ENCODE results near the gene PPARA. TPM values are rescaled to one million over a fixed set of nuclear protein-coding genes. Genes with fewer than 3 reads are reported as not detected.
"Not testable (repeated sequence)": the region's sequence is repeated elsewhere in the genome, so short reads cannot be mapped to it uniquely, and the experiment has no call there.

The PPARA gene
- total RNA-seq, 2 experiments from 2014 or later = 9.1 to 11.8 TPM

DNA sequence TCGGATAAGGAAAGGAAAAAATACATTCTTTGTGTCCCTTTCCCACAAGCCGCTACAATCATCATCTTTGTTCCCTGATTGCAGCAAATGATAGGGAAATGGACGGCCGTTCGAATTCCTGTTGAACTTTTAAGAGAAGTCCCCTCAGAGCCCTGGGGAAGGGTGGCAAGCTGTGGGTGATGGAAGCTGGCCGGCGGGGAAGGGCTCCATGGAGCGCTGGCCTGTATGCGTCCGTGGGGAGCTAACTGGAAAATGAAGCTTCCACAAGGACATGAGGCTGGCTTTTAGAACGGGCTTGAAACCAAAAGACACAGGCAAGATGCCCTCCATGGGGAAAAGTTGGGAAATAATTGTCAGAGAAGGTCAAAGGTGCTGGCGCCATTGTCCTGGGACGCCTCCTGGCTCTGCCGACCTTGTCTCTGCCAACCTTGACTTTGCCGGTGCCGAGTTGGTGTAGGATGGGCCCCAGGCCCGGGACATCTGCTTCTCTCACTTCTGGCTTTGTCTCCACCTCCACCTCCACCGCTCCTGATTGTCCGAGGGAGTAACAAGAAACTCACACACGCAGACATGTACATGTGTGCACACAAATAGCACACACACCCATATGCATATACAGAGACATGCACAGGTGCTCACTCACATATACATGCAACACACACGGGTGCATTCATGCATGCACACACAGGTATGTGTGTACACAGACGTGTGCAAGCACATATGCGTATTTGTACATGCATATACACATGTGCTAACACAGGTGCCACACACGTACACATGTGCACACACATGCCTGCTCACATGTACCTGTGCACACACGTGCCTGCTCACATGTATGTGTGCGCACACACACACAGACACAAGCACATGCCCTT lies 14.5 kb upstream of the PPARA start:
- H3K9me3 Mint-ChIP-seq = no peaks in the 10 kb centered on the region
- DNase-seq (no peak), ATAC-seq (no peak)
- TF ChIP-seq, protein P1, sequence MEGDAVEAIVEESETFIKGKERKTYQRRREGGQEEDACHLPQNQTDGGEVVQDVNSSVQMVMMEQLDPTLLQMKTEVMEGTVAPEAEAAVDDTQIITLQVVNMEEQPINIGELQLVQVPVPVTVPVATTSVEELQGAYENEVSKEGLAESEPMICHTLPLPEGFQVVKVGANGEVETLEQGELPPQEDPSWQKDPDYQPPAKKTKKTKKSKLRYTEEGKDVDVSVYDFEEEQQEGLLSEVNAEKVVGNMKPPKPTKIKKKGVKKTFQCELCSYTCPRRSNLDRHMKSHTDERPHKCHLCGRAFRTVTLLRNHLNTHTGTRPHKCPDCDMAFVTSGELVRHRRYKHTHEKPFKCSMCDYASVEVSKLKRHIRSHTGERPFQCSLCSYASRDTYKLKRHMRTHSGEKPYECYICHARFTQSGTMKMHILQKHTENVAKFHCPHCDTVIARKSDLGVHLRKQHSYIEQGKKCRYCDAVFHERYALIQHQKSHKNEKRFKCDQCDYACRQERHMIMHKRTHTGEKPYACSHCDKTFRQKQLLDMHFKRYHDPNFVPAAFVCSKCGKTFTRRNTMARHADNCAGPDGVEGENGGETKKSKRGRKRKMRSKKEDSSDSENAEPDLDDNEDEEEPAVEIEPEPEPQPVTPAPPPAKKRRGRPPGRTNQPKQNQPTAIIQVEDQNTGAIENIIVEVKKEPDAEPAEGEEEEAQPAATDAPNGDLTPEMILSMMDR (IDR thresholded peaks at IDR 0.05) = no peak
- no peaks in the 10 kb centered on the region for H3K36me3 Mint-ChIP-seq (ENCODE audit: low read depth)
- intact Hi-C loops (cut with micrococcal nuclease) = no loop called here
- H3K27me3 Mint-ChIP-seq = no peaks in the 10 kb centered on the region
- H3K4me1 Mint-ChIP-seq (ENCODE audit: low read depth) = no peaks in the 10 kb centered on the region
- ChIA-PET POLR2A (no interaction called here), CTCF (no interaction called here)
- no peak overlapping the region for H3K27ac Mint-ChIP-seq
- no peak overlapping the region for H3K4me3 Mint-ChIP-seq

DNA sequence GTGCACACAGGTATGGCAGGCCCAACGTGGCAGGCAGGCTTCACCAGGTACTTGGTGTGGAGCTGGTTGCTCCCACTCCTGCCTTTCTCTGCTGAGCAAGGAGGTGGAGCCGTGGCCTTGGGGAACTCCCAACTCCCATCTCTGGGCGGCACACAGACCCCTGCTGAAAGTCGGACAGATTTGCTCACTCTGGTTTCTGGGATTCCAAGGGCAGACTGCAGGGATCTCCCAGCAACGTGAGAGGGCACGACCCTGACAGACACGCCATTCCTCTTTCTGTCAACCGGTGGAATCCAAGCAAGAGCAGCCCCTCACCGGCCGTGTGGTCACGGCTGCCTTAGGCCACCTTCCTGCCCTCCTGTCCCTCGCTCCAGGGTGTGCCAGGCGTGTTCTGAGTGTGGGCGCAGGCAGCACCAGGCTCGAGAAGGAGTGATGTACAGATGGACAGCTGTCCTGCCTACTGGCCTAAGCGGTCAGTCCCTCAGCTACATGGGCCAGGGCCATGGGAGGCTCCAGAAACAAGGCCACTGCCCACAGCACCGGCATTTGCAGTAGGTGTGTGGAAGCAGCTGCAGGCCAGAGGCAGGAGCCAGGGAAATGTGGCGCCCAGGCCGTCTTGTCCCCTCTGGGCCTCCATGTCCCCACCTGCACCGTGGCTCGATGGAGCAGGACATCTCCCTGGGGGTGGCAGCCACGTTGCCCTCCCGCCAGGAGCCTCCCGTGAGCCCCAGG lies 13.7 kb upstream of the PPARA start:
- POLR2A ChIA-PET = no interaction called here
- H3K4me1 Mint-ChIP-seq (ENCODE audit: low read depth) = no peaks in the 10 kb centered on the region
- H3K27ac Mint-ChIP-seq = no peak overlapping the region
- CTCF ChIA-PET = no interaction called here
- DNase-seq (no peak), ATAC-seq (no peak)
- intact Hi-C loops (cut with micrococcal nuclease) = no loop called here
- H3K4me3 Mint-ChIP-seq = no peak overlapping the region
- H3K9me3 Mint-ChIP-seq = no peaks in the 10 kb centered on the region
- TF ChIP-seq, protein P1 (IDR thresholded peaks at IDR 0.05) = no peak
- no peaks in the 10 kb centered on the region for H3K27me3 Mint-ChIP-seq
- no peaks in the 10 kb centered on the region for H3K36me3 Mint-ChIP-seq (ENCODE audit: low read depth)

DNA sequence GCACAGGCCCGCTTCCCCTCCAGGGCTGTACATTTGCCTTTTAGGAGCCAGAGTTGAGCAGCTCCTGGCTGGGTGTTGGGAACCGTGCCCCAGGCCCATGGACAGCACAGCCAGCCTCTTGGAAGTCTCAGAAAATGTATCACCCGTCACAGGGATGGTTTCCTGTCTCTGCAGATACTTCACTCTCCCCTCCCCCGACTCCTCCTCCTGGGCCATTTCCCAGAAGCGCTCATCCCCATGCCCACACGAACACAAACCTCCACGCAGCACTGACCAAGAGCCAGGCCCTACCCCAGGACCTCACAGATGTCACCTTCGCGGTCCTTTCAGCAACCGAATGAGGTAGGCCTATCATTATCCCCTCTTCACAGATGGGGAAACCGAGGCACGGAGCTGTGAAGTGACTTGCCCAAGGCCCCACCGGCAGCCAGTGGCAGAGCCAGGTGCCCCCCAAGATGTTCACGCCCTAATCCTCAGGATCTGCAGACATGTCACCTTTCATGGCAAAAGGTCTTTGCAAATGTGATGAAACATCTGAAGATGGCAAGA lies 13.0 kb upstream of the PPARA start:
- intact Hi-C loops (cut with micrococcal nuclease) = no loop called here
- Mint-ChIP-seq H3K9me3 (no peaks in the 10 kb centered on the region), H3K4me3 (no peak overlapping the region), H3K27ac (no peak overlapping the region), H3K4me1 (ENCODE audit: low read depth) (no peaks in the 10 kb centered on the region), H3K36me3 (ENCODE audit: low read depth) (no peaks in the 10 kb centered on the region), H3K27me3 (no peaks in the 10 kb centered on the region)
- ATAC-seq (no peak), DNase-seq (no peak)
- ChIA-PET POLR2A (no interaction called here), CTCF (no interaction called here)
- TF ChIP-seq, protein P1 (IDR thresholded peaks at IDR 0.05) = no peak

DNA sequence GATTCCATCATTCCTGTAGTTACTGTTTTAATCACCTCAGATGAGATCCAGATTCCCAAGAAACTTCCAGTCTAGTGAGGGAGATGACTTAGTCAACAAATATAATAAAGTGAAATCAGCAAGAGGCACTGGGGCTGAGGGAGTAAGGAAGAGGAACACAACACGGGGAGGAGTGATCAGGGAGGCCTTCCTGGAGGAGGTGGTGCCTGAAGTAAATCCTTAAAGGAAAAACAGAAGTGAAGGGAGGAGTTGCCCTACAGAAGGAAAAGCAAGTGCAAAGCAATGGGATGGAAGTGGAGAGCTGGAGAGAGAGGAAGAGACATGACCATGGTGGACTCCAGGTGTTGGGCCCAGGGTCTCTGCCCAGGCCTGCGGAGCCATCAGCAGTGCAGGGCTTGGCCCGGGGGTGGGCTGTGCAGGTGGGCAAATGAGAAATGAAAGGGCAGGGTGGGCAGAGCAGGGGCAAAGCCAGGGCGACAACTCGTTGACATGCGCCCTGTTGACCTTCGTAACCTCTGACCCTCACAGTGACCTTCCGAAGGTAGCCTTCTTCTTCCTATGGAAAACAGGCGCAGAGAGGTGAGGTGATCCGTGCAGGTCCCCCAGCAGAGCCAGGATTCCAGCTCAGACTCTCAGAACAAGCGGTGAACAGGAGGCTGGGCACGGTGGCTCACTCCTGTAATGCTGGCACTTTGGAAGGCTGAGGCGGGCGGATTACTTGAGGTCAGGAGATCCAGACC lies 12.1 kb upstream of the PPARA start:
- no peak overlapping the region for H3K27ac Mint-ChIP-seq
- no peaks in the 10 kb centered on the region for H3K9me3 Mint-ChIP-seq
- TF ChIP-seq, protein P1 (IDR thresholded peaks at IDR 0.05) = no peak
- no peak overlapping the region for H3K4me3 Mint-ChIP-seq
- no peak for DNase-seq
- H3K27me3 Mint-ChIP-seq = no peaks in the 10 kb centered on the region
- no peaks in the 10 kb centered on the region for H3K36me3 Mint-ChIP-seq (ENCODE audit: low read depth)
- no peaks in the 10 kb centered on the region for H3K4me1 Mint-ChIP-seq (ENCODE audit: low read depth)
- intact Hi-C loops (cut with micrococcal nuclease) = no loop called here
- CTCF ChIA-PET = interaction anchor here (0.9 kb wide), 1 partner anchor 17 kb away, joined by 5 read pairs; no protein-coding TSS in a partner anchor
- no peak for ATAC-seq
- POLR2A ChIA-PET = no interaction called here

DNA sequence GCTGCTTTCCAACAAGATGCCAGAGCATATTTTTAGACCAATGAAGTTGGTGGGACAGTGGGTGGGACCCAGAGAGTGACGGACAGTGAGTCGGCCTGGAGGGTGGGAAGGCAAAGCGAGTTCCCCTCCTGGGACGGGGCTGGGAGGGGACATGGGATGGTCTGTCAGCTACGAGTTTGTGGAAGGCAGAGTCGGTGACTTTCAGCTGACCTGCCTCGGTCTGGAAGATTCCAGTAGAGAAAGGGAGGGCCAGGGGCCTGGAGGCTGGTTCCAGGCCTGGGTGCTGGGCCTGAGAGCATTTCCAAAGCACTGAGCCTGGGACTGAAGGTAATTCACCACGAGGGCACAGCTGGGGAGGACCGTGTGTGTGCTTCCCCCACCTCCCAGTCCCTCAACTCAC lies 10.9 kb upstream of the PPARA start:
- H3K4me3 Mint-ChIP-seq; H3K27me3 Mint-ChIP-seq; ATAC-seq; H3K27ac Mint-ChIP-seq; POLR2A ChIA-PET; H3K9me3 Mint-ChIP-seq; H3K4me1 Mint-ChIP-seq (ENCODE audit: low read depth); H3K36me3 Mint-ChIP-seq (ENCODE audit: low read depth); DNase-seq; CTCF ChIA-PET; intact Hi-C loops (cut with micrococcal nuclease): not testable (repeated sequence)

All from activated CD8-positive, alpha-beta T cell treated with anti-CD3 and anti-CD28 coated beads for 36 hours (primary cell).